ENCODE measurements around the gene ANKRD31.
"Not testable (repeated sequence)": the region's sequence is repeated elsewhere in the genome, so short reads cannot be mapped to it uniquely, and the experiment has no call there.

The ANKRD31 gene

GRCh38 chr5:75274486-75274885, 37.8 kb upstream of the ANKRD31 start:
- Histone ChIP-seq H3K9me3 (ENCODE audit: control insufficient read depth, low read length) (no peaks in the 10 kb centered on the region), H3K4me1 (ENCODE audit: control insufficient read depth, insufficient read depth, low read length) (peaks cover 5% of the 10 kb centered on the region), H3K4me3 (ENCODE audit: insufficient read depth, low read depth, low read length) (no peak overlapping the region), H3K27ac (ENCODE audit: insufficient read depth, low read depth, low read length, poor library complexity, severe bottlenecking) (no peak overlapping the region), H3K27me3 (ENCODE audit: control insufficient read depth, insufficient read depth, low read length, poor library complexity, severe bottlenecking) (no peaks in the 10 kb centered on the region), H3K36me3 (ENCODE audit: control insufficient read depth, insufficient read depth, low read length) (no peaks in the 10 kb centered on the region)
- WGBS, 2 experiments: 94 to 100% methylated on average over 1 of the region's 1 CpG

GRCh38 chr5:75270605-75271004, 33.9 kb upstream of the ANKRD31 start:
- not testable (repeated sequence) for H3K4me3 ChIP-seq (ENCODE audit: insufficient read depth, low read depth, low read length); H3K27ac ChIP-seq (ENCODE audit: insufficient read depth, low read depth, low read length, poor library complexity, severe bottlenecking); H3K36me3 ChIP-seq (ENCODE audit: control insufficient read depth, insufficient read depth, low read length); H3K9me3 ChIP-seq (ENCODE audit: control insufficient read depth, low read length); H3K27me3 ChIP-seq (ENCODE audit: control insufficient read depth, insufficient read depth, low read length, poor library complexity, severe bottlenecking); H3K4me1 ChIP-seq (ENCODE audit: control insufficient read depth, insufficient read depth, low read length)
- 93 to 96% methylated on average over 6 to 24 of the region's 31 CpGs for WGBS, 2 experiments

GRCh38 chr5:75265731-75266130, 29.1 kb upstream of the ANKRD31 start:
- H3K9me3 ChIP-seq (ENCODE audit: control insufficient read depth, low read length): no peaks in the 10 kb centered on the region
- no peaks in the 10 kb centered on the region for H3K4me1 ChIP-seq (ENCODE audit: control insufficient read depth, insufficient read depth, low read length)
- no peaks in the 10 kb centered on the region for H3K27me3 ChIP-seq (ENCODE audit: control insufficient read depth, insufficient read depth, low read length, poor library complexity, severe bottlenecking)
- WGBS, 2 experiments: 81% methylated on average over 2 of the region's 2 CpGs
- no peaks in the 10 kb centered on the region for H3K36me3 ChIP-seq (ENCODE audit: control insufficient read depth, insufficient read depth, low read length)
- H3K27ac ChIP-seq (ENCODE audit: insufficient read depth, low read depth, low read length, poor library complexity, severe bottlenecking): no peak overlapping the region
- no peak overlapping the region for H3K4me3 ChIP-seq (ENCODE audit: insufficient read depth, low read depth, low read length)

- 94 to 95% methylated on average over 3 of the region's 3 CpGs for WGBS, 2 experiments
- Histone ChIP-seq H3K4me3 (ENCODE audit: insufficient read depth, low read depth, low read length) (no peak overlapping the region), H3K4me1 (ENCODE audit: control insufficient read depth, insufficient read depth, low read length) (no peaks in the 10 kb centered on the region), H3K36me3 (ENCODE audit: control insufficient read depth, insufficient read depth, low read length) (no peaks in the 10 kb centered on the region), H3K9me3 (ENCODE audit: control insufficient read depth, low read length) (no peaks in the 10 kb centered on the region), H3K27ac (ENCODE audit: insufficient read depth, low read depth, low read length, poor library complexity, severe bottlenecking) (no peak overlapping the region), H3K27me3 (ENCODE audit: control insufficient read depth, insufficient read depth, low read length, poor library complexity, severe bottlenecking) (no peaks in the 10 kb centered on the region)
Observed at GRCh38 chr5:75262271-75262670, 25.6 kb upstream of the ANKRD31 start.

- WGBS, 2 experiments: 92 to 97% methylated on average over 2 of the region's 2 CpGs
- Histone ChIP-seq H3K4me3 (ENCODE audit: insufficient read depth, low read depth, low read length) (no peak overlapping the region), H3K9me3 (ENCODE audit: control insufficient read depth, low read length) (no peaks in the 10 kb centered on the region), H3K27me3 (ENCODE audit: control insufficient read depth, insufficient read depth, low read length, poor library complexity, severe bottlenecking) (no peaks in the 10 kb centered on the region), H3K4me1 (ENCODE audit: control insufficient read depth, insufficient read depth, low read length) (no peaks in the 10 kb centered on the region), H3K27ac (ENCODE audit: insufficient read depth, low read depth, low read length, poor library complexity, severe bottlenecking) (no peak overlapping the region), H3K36me3 (ENCODE audit: control insufficient read depth, insufficient read depth, low read length) (no peaks in the 10 kb centered on the region)
Observed at GRCh38 chr5:75260708-75261107, 24.0 kb upstream of the ANKRD31 start.

- 94 to 97% methylated on average over 3 of the region's 4 CpGs for WGBS, 2 experiments
- not testable (repeated sequence) for H3K9me3 ChIP-seq (ENCODE audit: control insufficient read depth, low read length); H3K27me3 ChIP-seq (ENCODE audit: control insufficient read depth, insufficient read depth, low read length, poor library complexity, severe bottlenecking); H3K4me1 ChIP-seq (ENCODE audit: control insufficient read depth, insufficient read depth, low read length); H3K36me3 ChIP-seq (ENCODE audit: control insufficient read depth, insufficient read depth, low read length); H3K4me3 ChIP-seq (ENCODE audit: insufficient read depth, low read depth, low read length); H3K27ac ChIP-seq (ENCODE audit: insufficient read depth, low read depth, low read length, poor library complexity, severe bottlenecking)
Observed at GRCh38 chr5:75250452-75250851, 13.8 kb upstream of the ANKRD31 start.

- no peak overlapping the region for H3K27ac ChIP-seq (ENCODE audit: insufficient read depth, low read depth, low read length, poor library complexity, severe bottlenecking)
- no peak overlapping the region for H3K4me3 ChIP-seq (ENCODE audit: insufficient read depth, low read depth, low read length)
- H3K9me3 ChIP-seq (ENCODE audit: control insufficient read depth, low read length): no peaks in the 10 kb centered on the region
- no peaks in the 10 kb centered on the region for H3K27me3 ChIP-seq (ENCODE audit: control insufficient read depth, insufficient read depth, low read length, poor library complexity, severe bottlenecking)
- no peaks in the 10 kb centered on the region for H3K4me1 ChIP-seq (ENCODE audit: control insufficient read depth, insufficient read depth, low read length)
- WGBS, 2 experiments: 92 to 98% methylated on average over 1 to 2 of the region's 2 CpGs
- no peaks in the 10 kb centered on the region for H3K36me3 ChIP-seq (ENCODE audit: control insufficient read depth, insufficient read depth, low read length)
Observed at GRCh38 chr5:75245023-75245422, 8.3 kb upstream of the ANKRD31 start.

GRCh38 chr5:75243510-75243909, 6.8 kb upstream of the ANKRD31 start:
- no peak overlapping the region for H3K27ac ChIP-seq (ENCODE audit: insufficient read depth, low read depth, low read length, poor library complexity, severe bottlenecking)
- H3K9me3 ChIP-seq (ENCODE audit: control insufficient read depth, low read length): no peaks in the 10 kb centered on the region
- H3K4me1 ChIP-seq (ENCODE audit: control insufficient read depth, insufficient read depth, low read length): no peaks in the 10 kb centered on the region
- H3K36me3 ChIP-seq (ENCODE audit: control insufficient read depth, insufficient read depth, low read length): no peaks in the 10 kb centered on the region
- no peaks in the 10 kb centered on the region for H3K27me3 ChIP-seq (ENCODE audit: control insufficient read depth, insufficient read depth, low read length, poor library complexity, severe bottlenecking)
- 92% methylated on average over 4 to 5 of the region's 5 CpGs for WGBS, 2 experiments
- no peak overlapping the region for H3K4me3 ChIP-seq (ENCODE audit: insufficient read depth, low read depth, low read length)

- H3K4me1 ChIP-seq (ENCODE audit: control insufficient read depth, insufficient read depth, low read length): no peaks in the 10 kb centered on the region
- no peaks in the 10 kb centered on the region for H3K27me3 ChIP-seq (ENCODE audit: control insufficient read depth, insufficient read depth, low read length, poor library complexity, severe bottlenecking)
- 77 to 100% methylated on average over 1 of the region's 1 CpG for WGBS, 2 experiments
- no peaks in the 10 kb centered on the region for H3K9me3 ChIP-seq (ENCODE audit: control insufficient read depth, low read length)
- no peak overlapping the region for H3K27ac ChIP-seq (ENCODE audit: insufficient read depth, low read depth, low read length, poor library complexity, severe bottlenecking)
- H3K36me3 ChIP-seq (ENCODE audit: control insufficient read depth, insufficient read depth, low read length): no peaks in the 10 kb centered on the region
- H3K4me3 ChIP-seq (ENCODE audit: insufficient read depth, low read depth, low read length): no peak overlapping the region
Observed at GRCh38 chr5:75243100-75243499, 6.4 kb upstream of the ANKRD31 start.

- WGBS, 2 experiments: 94 to 99% methylated on average over 2 of the region's 2 CpGs
- Histone ChIP-seq H3K27me3 (ENCODE audit: control insufficient read depth, insufficient read depth, low read length, poor library complexity, severe bottlenecking) (no peaks in the 10 kb centered on the region), H3K36me3 (ENCODE audit: control insufficient read depth, insufficient read depth, low read length) (no peaks in the 10 kb centered on the region), H3K4me1 (ENCODE audit: control insufficient read depth, insufficient read depth, low read length) (no peaks in the 10 kb centered on the region), H3K9me3 (ENCODE audit: control insufficient read depth, low read length) (no peaks in the 10 kb centered on the region), H3K27ac (ENCODE audit: insufficient read depth, low read depth, low read length, poor library complexity, severe bottlenecking) (no peak overlapping the region), H3K4me3 (ENCODE audit: insufficient read depth, low read depth, low read length) (no peak overlapping the region)
Observed at GRCh38 chr5:75242067-75242466, 5.4 kb upstream of the ANKRD31 start.

GRCh38 chr5:75239681-75240080, 3.0 kb upstream of the ANKRD31 start:
- H3K36me3 ChIP-seq (ENCODE audit: control insufficient read depth, insufficient read depth, low read length): no peaks in the 10 kb centered on the region
- no CpG with 5 or more reads among the region's 2 CpGs for WGBS, 2 experiments
- no peaks in the 10 kb centered on the region for H3K27me3 ChIP-seq (ENCODE audit: control insufficient read depth, insufficient read depth, low read length, poor library complexity, severe bottlenecking)
- H3K4me1 ChIP-seq (ENCODE audit: control insufficient read depth, insufficient read depth, low read length): no peaks in the 10 kb centered on the region
- no peak overlapping the region for H3K4me3 ChIP-seq (ENCODE audit: insufficient read depth, low read depth, low read length)
- H3K9me3 ChIP-seq (ENCODE audit: control insufficient read depth, low read length): no peaks in the 10 kb centered on the region
- H3K27ac ChIP-seq (ENCODE audit: insufficient read depth, low read depth, low read length, poor library complexity, severe bottlenecking): no peak overlapping the region

Data from ectodermal cell (in vitro differentiated cells).